Activated CD8-positive, alpha-beta memory T cell treated with anti-CD3 and anti-CD28 coated beads, Interleukin-2, amount 10 ng/mL, durations not matched to agents 7 days and 5 days (primary cell): Measurements from ENCODE around the gene FNDC3B. TPM values are rescaled to one million over a fixed set of nuclear protein-coding genes. Genes with fewer than 3 reads are reported as not detected.

ENCODE experiments used
- ATAC-seq: fragments of 150-1000 bp; cut with Tn5 transposase; one replicate; pipeline ENCODE4 v1.10.0; 2021; ENCODE audit warnings: moderate library complexity
- CTCF ChIA-PET: fragments of 350-600 bp; sonication (Branson Sonifier 250); formaldehyde crosslinking; loops from one replicate; lab custom pipeline; 2021; ENCODE audit warnings: antibody characterized with exemption; lab: Charles Lee
- DNase-seq: peaks from one replicate; pipeline ENCODE4 v3.0.0-alpha.2; 2020
- H3K27ac Mint-ChIP-seq: one replicate; pipeline ENCODE4 v1.8.0; 2021; ENCODE audit warnings: mild to moderate bottlenecking, mixed read lengths
- H3K27me3 Mint-ChIP-seq: one replicate; pipeline ENCODE4 v1.8.0; 2021; ENCODE audit warnings: mixed read lengths
- H3K36me3 Mint-ChIP-seq: one replicate; pipeline ENCODE4 v1.8.0; 2021; ENCODE audit warnings: mild to moderate bottlenecking, mixed read lengths
- H3K4me1 Mint-ChIP-seq: one replicate; pipeline ENCODE4 v1.8.0; 2021; ENCODE audit warnings: mixed read lengths
- H3K4me3 Mint-ChIP-seq: one replicate; pipeline ENCODE4 v1.8.0; 2021; ENCODE audit warnings: mild to moderate bottlenecking, moderate library complexity, mixed read lengths
- H3K9me3 Mint-ChIP-seq: one replicate; pipeline ENCODE4 v1.8.0; 2022; ENCODE audit warnings: low read depth, mixed read lengths
- total RNA-seq, 2 experiments: library from RNA; stranded (reverse); gene quantifications; one replicate each; pipeline ENCODE4 v1.2.3, GENCODE V29; 2021

FNDC3B gene
- total RNA-seq, 2 experiments from 2014 or later, result 25.4 to 31.1 TPM

- Mint-ChIP-seq H3K4me1 (peaks cover 10% of the 10 kb centered on the region), H3K27me3 (no peaks in the 10 kb centered on the region), H3K9me3 (no peaks in the 10 kb centered on the region), H3K36me3 (peaks cover 14% of the 10 kb centered on the region), H3K27ac (no peak overlapping the region), H3K4me3 (no peak overlapping the region)
- no peak for ATAC-seq
- no peak for DNase-seq
- CTCF ChIA-PET, result interaction anchor here (2.2 kb wide), 1 partner anchor 18 kb away, joined by 9 read pairs; no protein-coding TSS in a partner anchor
These were observed 275.3 kb downstream of the FNDC3B start for GRCh38 chr3:172314591-172315160.

GRCh38 chr3:172315401-172316091, 276.2 kb downstream of the FNDC3B start:
- Mint-ChIP-seq H3K4me3 (no peak overlapping the region), H3K27me3 (no peaks in the 10 kb centered on the region), H3K27ac (no peak overlapping the region), H3K36me3 (peaks cover 16% of the 10 kb centered on the region), H3K4me1 (peaks cover 10% of the 10 kb centered on the region), H3K9me3 (no peaks in the 10 kb centered on the region)
- ATAC-seq, result no peak
- no peak for DNase-seq
- CTCF ChIA-PET, result interaction anchor here (1.2 to 2.2 kb wide), 2 partner anchors 17 to 26 kb away, joined by 5 to 9 read pairs; no protein-coding TSS in a partner anchor

GRCh38 chr3:172316758-172317157, 277.4 kb downstream of the FNDC3B start:
- ATAC-seq, result no peak
- no peak overlapping the region for H3K27ac Mint-ChIP-seq
- no peaks in the 10 kb centered on the region for H3K27me3 Mint-ChIP-seq
- no peak for DNase-seq
- no peak overlapping the region for H3K4me3 Mint-ChIP-seq
- CTCF ChIA-PET, result interaction anchor here (0.7 to 2.2 kb wide), 3 partner anchors 16 to 730 kb away, joined by 3 to 9 read pairs (median 5); no protein-coding TSS in a partner anchor
- peaks cover 9% of the 10 kb centered on the region for H3K36me3 Mint-ChIP-seq
- H3K4me1 Mint-ChIP-seq, result peaks cover 10% of the 10 kb centered on the region
- H3K9me3 Mint-ChIP-seq, result no peaks in the 10 kb centered on the region

- ATAC-seq (no peak), DNase-seq (no peak)
- Mint-ChIP-seq H3K27me3 (no peaks in the 10 kb centered on the region), H3K27ac (no peak overlapping the region), H3K4me1 (peaks cover 10% of the 10 kb centered on the region), H3K9me3 (no peaks in the 10 kb centered on the region), H3K4me3 (no peak overlapping the region), H3K36me3 (peaks cover 7% of the 10 kb centered on the region)
- CTCF ChIA-PET, result interaction anchor here (0.7 kb wide), 1 partner anchor 731 kb away, joined by 3 read pairs; no protein-coding TSS in a partner anchor
These were observed 278.1 kb downstream of the FNDC3B start for GRCh38 chr3:172317481-172317880.

DNA sequence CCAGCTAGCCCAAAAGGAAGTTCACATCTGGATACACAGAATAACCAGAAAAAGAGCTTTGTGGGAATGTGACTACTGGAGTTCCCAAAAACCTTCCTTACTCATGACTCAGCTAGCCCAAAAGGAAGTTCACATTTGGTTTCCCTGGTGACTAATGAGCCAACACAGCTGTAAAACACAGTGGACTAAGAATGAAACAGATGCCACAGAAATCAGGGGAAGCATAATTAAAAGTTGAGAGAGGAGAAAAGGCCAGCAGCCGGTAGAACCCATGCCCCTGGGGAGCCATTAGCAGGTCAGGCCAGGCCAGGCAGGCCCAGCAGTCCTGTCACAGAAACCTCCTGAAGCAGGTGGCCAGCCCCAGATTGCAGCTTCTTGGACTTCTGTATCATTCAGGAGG, 278.6 kb downstream of the FNDC3B start:
- peaks cover 10% of the 10 kb centered on the region for H3K4me1 Mint-ChIP-seq
- CTCF ChIA-PET, result interaction anchor here (1.1 kb wide), 1 partner anchor 15 kb away, joined by 5 read pairs; no protein-coding TSS in a partner anchor
- peaks cover 7% of the 10 kb centered on the region for H3K36me3 Mint-ChIP-seq
- no peak overlapping the region for H3K27ac Mint-ChIP-seq
- ATAC-seq (peak; percentile 23), DNase-seq (no peak)
- H3K27me3 Mint-ChIP-seq, result no peaks in the 10 kb centered on the region
- no peaks in the 10 kb centered on the region for H3K9me3 Mint-ChIP-seq
- H3K4me3 Mint-ChIP-seq, result no peak overlapping the region

- no peaks in the 10 kb centered on the region for H3K9me3 Mint-ChIP-seq
- H3K36me3 Mint-ChIP-seq, result peaks cover 7% of the 10 kb centered on the region
- ATAC-seq (no peak), DNase-seq (no peak)
- no peaks in the 10 kb centered on the region for H3K27me3 Mint-ChIP-seq
- H3K4me1 Mint-ChIP-seq, result peaks cover 20% of the 10 kb centered on the region
- no peak overlapping the region for H3K4me3 Mint-ChIP-seq
- no peak overlapping the region for H3K27ac Mint-ChIP-seq
- CTCF ChIA-PET, result interaction anchor here (1.8 kb wide), 1 partner anchor 158 kb away, joined by 4 read pairs; no protein-coding TSS in a partner anchor
These were observed 280.2 kb downstream of the FNDC3B start for GRCh38 chr3:172319595-172319994.

- no peaks in the 10 kb centered on the region for H3K9me3 Mint-ChIP-seq
- H3K36me3 Mint-ChIP-seq, result peaks cover 7% of the 10 kb centered on the region
- CTCF ChIA-PET, result interaction anchor here (1.8 to 4.1 kb wide), 2 partner anchors 12 to 157 kb away, joined by 4 to 21 read pairs; no protein-coding TSS in a partner anchor
- no peaks in the 10 kb centered on the region for H3K27me3 Mint-ChIP-seq
- no peak for DNase-seq
- peaks cover 20% of the 10 kb centered on the region for H3K4me1 Mint-ChIP-seq
- no peak overlapping the region for H3K4me3 Mint-ChIP-seq
- no peak for ATAC-seq
- no peak overlapping the region for H3K27ac Mint-ChIP-seq
These were observed 281.1 kb downstream of the FNDC3B start for GRCh38 chr3:172320468-172320867.

DNA sequence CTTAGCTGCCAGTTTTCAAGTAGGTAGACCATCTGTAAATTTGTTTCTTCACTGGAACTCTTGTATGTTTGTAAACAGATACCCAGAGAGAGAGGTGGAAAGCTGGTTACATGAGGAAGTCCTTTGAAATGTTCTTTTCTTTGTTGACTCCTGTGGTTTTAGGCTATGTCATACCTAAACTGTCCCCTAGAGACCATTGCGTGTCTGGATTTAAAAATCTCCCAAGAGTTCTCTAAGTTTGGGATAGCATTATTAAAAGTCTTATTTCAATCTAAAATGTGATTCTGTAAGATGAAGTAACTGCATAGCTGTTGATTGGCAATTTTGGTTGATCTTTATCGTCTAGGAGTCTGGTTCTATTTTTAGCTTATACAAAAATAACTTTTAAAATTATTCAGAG, 281.7 kb downstream of the FNDC3B start:
- Mint-ChIP-seq H3K9me3 (no peaks in the 10 kb centered on the region), H3K36me3 (peaks cover 7% of the 10 kb centered on the region), H3K4me1 (peaks cover 20% of the 10 kb centered on the region), H3K27ac (no peak overlapping the region), H3K27me3 (no peaks in the 10 kb centered on the region), H3K4me3 (no peak overlapping the region)
- CTCF ChIA-PET, result interaction anchor here (1.8 to 4.1 kb wide), 2 partner anchors 11 to 156 kb away, joined by 4 to 21 read pairs; no protein-coding TSS in a partner anchor
- no peak for DNase-seq
- no peak for ATAC-seq

- ATAC-seq (no peak), DNase-seq (no peak)
- H3K9me3 Mint-ChIP-seq, result no peaks in the 10 kb centered on the region
- CTCF ChIA-PET, result interaction anchor here (4.1 kb wide), 1 partner anchor 8 kb away, joined by 21 read pairs; no protein-coding TSS in a partner anchor
- H3K27me3 Mint-ChIP-seq, result no peaks in the 10 kb centered on the region
- H3K27ac Mint-ChIP-seq, result no peak overlapping the region
- H3K4me1 Mint-ChIP-seq, result peaks cover 10% of the 10 kb centered on the region
- no peak overlapping the region for H3K4me3 Mint-ChIP-seq
- peaks cover 7% of the 10 kb centered on the region for H3K36me3 Mint-ChIP-seq
These were observed 284.7 kb downstream of the FNDC3B start for GRCh38 chr3:172323894-172324610.

GRCh38 chr3:172324611-172325203, 285.3 kb downstream of the FNDC3B start:
- ATAC-seq, result no peak
- no peak overlapping the region for H3K4me3 Mint-ChIP-seq

DNA sequence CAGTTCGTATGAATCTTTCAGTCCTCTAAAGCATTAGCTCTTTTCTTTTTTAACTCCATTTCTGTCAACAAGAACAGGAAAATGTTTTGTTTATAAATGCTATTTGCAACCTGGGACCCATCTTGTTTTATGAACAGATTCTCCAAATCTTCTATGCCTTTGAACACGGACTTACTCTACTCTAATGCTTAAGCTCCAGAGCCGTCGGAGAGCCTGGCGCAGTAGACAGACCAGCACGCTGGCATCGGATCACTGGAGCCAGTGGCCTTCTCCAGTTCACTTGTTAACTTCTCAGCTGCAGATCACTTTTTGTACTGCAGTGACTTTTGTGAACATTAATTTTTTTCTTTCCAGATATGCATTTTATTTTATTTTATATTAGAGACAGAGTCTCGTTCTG, 286.1 kb downstream of the FNDC3B start:
- no peak for DNase-seq
- no peaks in the 10 kb centered on the region for H3K27me3 Mint-ChIP-seq
- no peak for ATAC-seq
- H3K36me3 Mint-ChIP-seq, result peaks cover 3% of the 10 kb centered on the region
- peaks cover 10% of the 10 kb centered on the region for H3K4me1 Mint-ChIP-seq
- no peak overlapping the region for H3K27ac Mint-ChIP-seq
- H3K9me3 Mint-ChIP-seq, result no peaks in the 10 kb centered on the region
- CTCF ChIA-PET, result no interaction called here
- H3K4me3 Mint-ChIP-seq, result no peak overlapping the region

More at GRCh38 chr3:172324611-172325203, 285.3 kb downstream of the FNDC3B start:
- no peaks in the 10 kb centered on the region for H3K27me3 Mint-ChIP-seq
- DNase-seq, result no peak
- H3K27ac Mint-ChIP-seq, result no peak overlapping the region
- H3K4me1 Mint-ChIP-seq, result peaks cover 10% of the 10 kb centered on the region
- H3K9me3 Mint-ChIP-seq, result no peaks in the 10 kb centered on the region
- CTCF ChIA-PET, result no interaction called here
- H3K36me3 Mint-ChIP-seq, result peaks cover 7% of the 10 kb centered on the region

GRCh38 chr3:172326993-172327392, 287.6 kb downstream of the FNDC3B start:
- Mint-ChIP-seq H3K4me3 (no peak overlapping the region), H3K9me3 (no peaks in the 10 kb centered on the region), H3K27me3 (no peaks in the 10 kb centered on the region), H3K27ac (no peak overlapping the region), H3K36me3 (peaks cover 7% of the 10 kb centered on the region), H3K4me1 (peaks cover 10% of the 10 kb centered on the region)
- DNase-seq, result no peak
- no peak for ATAC-seq
- CTCF ChIA-PET, result no interaction called here

GRCh38 chr3:172328282-172328681, 288.9 kb downstream of the FNDC3B start:
- DNase-seq (no peak), ATAC-seq (no peak)
- H3K4me1 Mint-ChIP-seq, result peaks cover 14% of the 10 kb centered on the region
- no peaks in the 10 kb centered on the region for H3K27me3 Mint-ChIP-seq
- H3K27ac Mint-ChIP-seq, result no peak overlapping the region
- no peaks in the 10 kb centered on the region for H3K9me3 Mint-ChIP-seq
- CTCF ChIA-PET, result interaction anchor here (1.0 kb wide), 2 partner anchors 13 kb away, joined by 4 read pairs; no protein-coding TSS in a partner anchor
- H3K4me3 Mint-ChIP-seq, result no peak overlapping the region
- H3K36me3 Mint-ChIP-seq, result peaks cover 7% of the 10 kb centered on the region
